NCI-H2196 (cell line): Measurements from ENCODE around the gene CMTM5.
"Not testable (repeated sequence)": the region's sequence is repeated elsewhere in the genome, so short reads cannot be mapped to it uniquely, and the experiment has no call there.

Experiments
- DNase-seq: peaks from one replicate; lab custom pipeline; 2025; ENCODE audit not compliant: unreplicated experiment; lab: John Stamatoyannopoulos, UW

Gene CMTM5

DNA sequence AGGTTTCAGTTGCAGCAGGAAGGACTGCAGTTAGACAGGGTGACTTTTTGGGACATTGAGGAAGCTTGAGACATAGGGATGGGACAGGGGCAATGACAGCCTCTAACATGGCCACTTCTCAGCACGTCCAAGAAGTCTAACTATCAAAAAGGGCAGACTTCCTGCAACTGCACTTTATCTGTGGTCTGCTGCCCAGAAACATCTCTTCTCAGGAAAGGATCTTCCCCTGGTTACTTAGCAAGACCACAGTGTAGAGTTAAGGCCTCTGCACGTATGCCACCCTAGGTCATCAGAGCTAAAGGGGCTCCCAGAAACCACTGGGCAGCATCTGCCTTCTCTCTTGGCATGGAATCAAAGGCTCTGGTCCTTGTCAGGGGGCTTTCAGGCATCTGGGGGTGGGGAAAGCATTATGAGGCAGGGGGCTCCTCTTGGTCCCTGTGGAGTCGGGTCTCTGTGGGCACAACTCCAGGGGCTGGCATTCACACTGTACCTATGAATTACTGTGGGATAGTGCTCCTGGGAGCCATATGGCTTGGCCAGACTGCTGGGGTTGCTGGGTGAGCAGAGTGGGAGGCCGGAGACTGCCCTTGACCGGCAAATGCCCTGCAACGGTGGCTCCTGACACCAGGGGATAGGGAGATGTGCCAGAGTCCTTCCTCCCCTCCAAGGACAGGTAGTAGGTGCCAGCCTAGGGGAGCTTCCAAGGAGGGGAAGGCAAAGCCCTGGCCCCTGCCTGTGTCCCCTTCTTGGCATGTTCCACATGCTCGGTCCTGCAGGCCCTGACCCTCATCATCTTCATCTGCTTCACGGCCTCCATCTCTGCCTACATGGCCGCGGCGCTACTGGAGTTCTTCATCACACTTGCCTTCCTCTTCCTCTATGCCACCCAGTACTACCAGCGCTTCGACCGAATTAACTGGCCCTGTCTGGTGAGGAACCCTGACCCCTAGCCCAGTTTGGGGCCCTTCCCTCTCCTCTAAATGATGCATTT is 1.0 kb downstream of the CMTM5 start:
- DNase-seq: no peak

DNA sequence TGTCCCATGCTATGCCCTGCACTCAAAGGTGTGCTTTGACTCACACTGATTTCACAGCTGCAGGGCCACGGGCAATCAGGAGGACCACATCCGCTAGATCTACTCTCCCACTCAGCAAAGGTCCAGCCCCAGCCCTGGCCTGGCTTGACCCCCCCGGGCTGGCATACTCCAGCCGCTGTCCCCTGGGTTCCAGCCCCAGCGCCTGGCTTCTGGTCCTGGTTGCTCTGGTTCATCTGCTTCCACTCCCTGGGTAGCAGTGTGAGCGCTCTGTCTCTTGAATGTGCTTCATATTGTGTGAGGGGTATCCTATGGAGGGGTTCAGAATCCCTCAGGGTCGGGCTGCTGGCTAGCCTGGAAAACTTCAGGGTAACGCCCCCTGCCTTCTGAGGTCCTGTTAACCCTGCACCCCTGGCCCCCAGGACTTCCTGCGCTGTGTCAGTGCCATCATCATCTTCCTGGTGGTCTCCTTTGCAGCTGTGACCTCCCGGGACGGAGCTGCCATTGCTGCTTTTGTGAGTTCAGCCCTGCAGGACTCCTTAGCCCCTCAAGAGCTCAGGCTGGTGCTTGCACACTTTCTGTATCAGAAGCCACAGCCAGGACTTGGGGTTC is 1.9 kb downstream of the CMTM5 start:
- DNase-seq: no peak

DNA sequence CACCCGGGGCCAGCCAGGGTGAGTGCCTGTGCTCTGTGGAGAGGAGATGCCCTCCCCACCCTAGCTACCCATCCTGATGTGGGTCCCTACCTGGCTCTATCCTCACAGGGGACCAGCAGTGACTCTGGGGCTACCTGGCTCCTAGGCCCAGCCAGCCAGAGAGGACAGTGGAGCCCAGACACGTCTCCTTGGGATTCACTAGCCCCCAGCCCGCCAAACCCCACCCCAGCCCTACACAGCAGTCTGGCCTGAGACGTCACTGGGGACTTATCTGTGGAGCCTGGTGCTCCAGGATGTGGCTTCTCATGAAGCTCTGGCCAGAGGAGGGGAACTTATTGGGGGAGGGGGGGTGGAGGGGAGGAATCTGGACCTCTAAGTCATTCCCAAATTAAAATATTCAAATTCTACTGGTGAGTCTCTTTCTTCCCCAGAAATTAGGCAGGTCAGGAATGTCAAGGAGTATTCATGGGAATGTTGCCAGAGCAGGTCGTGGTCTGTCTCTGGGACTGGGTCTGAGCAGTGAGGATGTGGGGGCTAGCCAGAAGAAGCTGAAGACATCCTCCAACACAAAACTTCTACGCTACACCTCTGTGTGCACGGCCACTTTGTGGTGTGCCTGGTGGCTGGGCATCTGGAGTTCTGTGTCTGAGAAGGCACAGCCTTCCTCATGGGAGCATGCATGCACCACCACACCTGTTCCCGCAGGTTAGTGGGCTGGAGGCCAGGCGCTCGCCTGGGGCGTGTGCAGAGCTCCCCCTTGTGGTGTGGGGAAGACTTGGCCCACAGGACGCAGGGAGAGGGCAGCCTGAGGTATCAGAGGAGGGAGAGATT is 2.7 kb downstream of the CMTM5 start:
- peak; percentile 81 for DNase-seq

DNA sequence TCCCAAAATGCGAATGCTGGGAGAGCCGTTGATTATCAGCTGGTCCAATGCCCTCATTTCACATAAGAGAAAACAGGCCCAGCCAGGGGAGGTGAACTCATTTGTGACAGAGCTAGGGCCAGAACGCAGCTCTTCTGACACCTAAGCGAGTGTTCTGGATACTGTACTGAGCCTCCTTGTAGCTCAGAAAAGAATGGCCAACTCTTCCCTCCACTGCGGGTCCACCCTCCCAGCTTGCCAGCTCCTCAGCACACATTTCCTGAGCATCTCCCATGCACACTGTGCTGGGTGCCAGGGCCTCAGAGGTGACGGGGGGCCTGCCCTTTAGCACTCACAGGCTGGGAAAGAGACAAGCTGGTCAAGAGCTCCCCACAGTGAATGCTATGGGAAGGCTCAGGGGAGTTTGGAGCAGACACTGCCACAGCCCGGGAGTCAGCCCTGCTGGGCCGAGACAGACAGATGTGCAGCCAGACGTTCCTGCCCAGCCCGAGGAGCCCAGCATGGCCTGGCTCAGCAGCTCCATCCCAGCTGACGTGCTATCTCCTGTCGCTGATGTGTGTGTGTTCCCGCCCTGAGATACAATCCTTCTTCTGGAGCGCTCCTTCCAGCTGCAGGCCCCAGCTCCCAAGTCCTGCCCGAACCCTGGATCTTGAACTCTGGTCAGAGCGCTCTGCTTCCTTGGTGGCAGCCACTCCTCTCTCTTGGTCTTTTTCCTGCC is 3.5 kb downstream of the CMTM5 start:
- DNase-seq: no peak

- DNase-seq: no peak
Observed at GRCh38 chr14:23380976-23381375, 4.1 kb downstream of the CMTM5 start.

DNA sequence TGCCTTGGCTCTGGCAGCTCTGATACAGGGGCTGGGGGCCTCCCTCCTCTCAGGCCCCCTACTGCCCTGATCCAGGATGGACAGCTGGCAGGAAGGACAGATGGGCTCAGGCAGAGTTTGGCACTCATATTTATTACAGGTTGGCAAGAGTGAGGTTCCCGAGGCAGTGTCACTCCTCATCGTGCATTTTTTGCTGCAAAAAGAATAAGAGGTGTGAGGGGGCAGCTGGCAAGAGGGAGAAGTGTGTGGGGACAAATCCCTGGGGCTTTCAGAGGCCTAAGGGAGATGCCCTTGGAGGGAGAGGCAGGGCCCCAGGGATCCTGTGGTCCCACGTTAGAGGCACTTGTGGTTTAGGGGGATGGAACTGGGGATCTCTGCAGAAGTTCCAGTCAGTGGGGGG is 5.0 kb downstream of the CMTM5 start:
- DNase-seq: no peak

- no peak for DNase-seq
Observed at GRCh38 chr14:23382276-23382675, 5.4 kb downstream of the CMTM5 start.

GRCh38 chr14:23382731-23383440 is 6.0 kb downstream of the CMTM5 start:
- DNase-seq: no peak

- DNase-seq: no peak
Observed at GRCh38 chr14:23384364-23385080, 7.7 kb downstream of the CMTM5 start.

DNA sequence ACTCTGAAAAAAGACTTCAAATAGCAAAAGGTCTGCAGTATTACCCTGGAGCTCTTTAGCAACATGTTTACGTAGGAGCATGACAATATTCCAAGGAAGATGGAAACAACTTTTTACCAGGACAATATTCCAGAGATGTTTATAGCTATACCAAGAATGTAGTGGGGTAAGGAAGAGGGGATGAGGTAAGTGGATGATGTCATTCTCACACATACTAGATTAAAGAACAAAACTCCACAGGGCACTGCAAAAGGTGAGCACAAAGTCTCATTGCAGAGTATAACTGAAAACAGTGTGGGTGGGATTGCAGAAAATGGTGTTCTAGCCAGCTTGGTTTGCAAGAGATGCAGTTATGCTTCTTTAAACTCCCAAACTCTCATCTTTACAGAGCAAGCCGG is 8.4 kb downstream of the CMTM5 start:
- DNase-seq: no peak

DNA sequence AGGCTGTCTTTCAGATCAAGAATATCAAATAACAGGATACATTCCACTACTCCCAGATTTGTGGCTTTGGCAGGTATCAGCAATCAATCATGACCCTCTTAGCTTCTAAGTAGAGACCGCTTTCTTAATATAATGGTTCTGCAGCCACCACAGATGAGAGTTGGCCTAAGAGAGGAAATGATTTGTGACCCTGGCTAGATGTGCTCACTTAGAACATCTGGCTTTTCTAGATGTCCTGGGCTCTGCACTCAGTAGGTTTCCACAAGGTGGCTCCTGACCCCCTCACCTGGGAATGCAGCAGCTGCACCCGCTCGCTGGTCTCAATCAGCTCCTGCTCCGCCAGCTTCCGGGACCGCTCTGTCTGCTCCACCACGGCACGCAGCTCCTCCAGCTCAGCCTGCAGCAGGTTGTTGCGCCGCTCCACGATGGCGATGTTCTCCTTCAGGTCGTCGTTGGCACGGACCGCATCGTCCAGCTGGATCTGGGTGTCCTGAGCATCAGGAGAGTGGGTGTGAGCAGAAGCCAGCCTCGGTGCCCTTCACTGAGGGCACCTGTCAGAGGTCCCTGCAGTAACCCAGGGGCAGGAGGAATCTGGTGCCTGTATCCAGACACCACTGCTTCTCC is 8.9 kb downstream of the CMTM5 start:
- no peak for DNase-seq

- not testable (repeated sequence) for DNase-seq
Observed at GRCh38 chr14:23386266-23386657, 9.4 kb downstream of the CMTM5 start.

DNA sequence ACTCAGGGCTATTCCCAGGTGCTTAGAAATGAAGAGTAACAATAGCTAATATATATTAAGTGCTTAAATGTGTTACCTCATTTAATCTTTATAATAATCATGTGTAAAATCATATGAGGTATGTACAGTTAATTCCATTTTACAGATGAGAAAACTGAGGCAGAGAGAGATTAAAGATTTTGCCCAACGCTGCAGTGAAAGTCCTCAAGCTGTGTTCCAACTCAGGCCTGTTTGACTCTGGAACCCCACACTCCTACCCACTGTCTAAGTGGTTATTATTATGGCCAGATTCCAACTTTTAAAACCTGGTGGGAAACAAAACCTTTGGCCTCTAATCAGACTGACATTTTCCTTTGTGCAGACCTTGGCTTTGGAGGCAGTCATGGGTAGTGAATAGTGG is 10.2 kb downstream of the CMTM5 start:
- DNase-seq: no peak

DNA sequence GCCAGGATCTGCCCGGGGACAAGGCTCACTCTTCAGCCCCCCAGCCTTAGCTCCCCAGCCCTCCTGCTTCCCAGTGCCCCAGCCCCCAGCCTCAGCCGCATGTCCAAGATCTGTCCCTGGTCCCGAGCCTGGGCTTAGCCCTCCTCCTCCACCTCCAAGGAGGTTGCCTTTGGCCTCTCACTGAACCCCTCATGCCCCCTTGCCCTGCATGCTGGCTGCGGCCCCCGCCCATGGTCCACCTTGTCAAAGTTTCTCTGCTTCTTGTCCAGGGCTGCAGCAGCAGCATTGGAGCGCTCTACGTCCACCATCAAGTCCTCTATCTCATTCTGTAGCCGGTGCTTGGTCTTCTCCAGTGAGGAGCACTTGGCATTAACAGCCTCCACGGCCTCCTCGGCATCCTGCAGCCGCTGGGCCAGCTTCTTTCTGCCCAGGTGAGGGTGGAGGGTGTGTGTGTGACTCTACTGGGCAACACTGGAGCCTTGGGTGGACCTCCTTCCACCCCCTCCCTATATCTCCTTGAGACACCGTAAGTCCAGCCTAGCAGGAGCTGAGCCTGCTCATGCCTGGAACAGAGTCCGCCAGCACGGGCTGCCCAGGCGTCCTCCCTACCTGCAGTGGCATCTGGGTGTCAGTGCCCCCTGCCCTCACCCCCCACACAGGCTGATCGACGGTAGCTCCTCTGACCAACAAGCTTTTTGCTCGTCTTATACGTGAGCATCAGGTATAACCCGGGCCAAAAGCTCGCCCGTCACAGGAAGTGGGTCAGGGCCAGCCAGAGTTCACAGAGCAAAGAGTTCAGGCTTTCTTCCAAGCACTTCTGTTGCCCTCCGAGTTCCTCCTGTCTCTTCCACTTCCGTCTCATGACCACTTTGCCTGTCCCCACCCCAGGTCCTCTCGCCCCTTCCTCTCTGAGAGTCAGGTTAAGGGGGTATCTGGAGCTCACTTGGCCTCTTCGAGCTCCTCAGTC is 11.4 kb downstream of the CMTM5 start:
- DNase-seq: no peak

- DNase-seq: no peak
Observed at GRCh38 chr14:23388996-23389395, 12.2 kb downstream of the CMTM5 start.

GRCh38 chr14:23389396-23389795 is 12.6 kb downstream of the CMTM5 start:
- no peak for DNase-seq

- not testable (repeated sequence) for DNase-seq
Observed at GRCh38 chr14:23389871-23390270, 13.0 kb downstream of the CMTM5 start.

GRCh38 chr14:23392613-23393012 is 15.8 kb downstream of the CMTM5 start:
- no peak for DNase-seq
